ENCODE measurements around the gene ERCC1.

GRCh38 chr19:45403781-45404556, 19.7 kb downstream of the ERCC1 start:
- TF ChIP-seq ELF4 (CRISPR knock-in tag; IDR thresholded peaks at IDR 0.05; ENCODE audit: low read depth) = no peak
- TF ChIP-seq AR (CRISPR knock-in tag; IDR thresholded peaks at IDR 0.05) = no peak
- peak; percentile 43; the same call in 1 of the 2 replicates for TF ChIP-seq CTCF (IDR thresholded peaks at IDR 0.05)
- no peak for TF ChIP-seq ZBTB43 (CRISPR knock-in tag; IDR thresholded peaks at IDR 0.05)
- TF ChIP-seq TCF7 (CRISPR knock-in tag; IDR thresholded peaks at IDR 0.05; ENCODE audit: low read depth) = no peak
- TF ChIP-seq NR2C2 (CRISPR knock-in tag; IDR thresholded peaks at IDR 0.05) = no peak
- TF ChIP-seq USF2 (CRISPR knock-in tag; IDR thresholded peaks at IDR 0.05) = no peak

Measured in WTC11 (cell line).